Hepatocyte (in vitro differentiated cells): ENCODE results near the gene LDB3. TPM values are rescaled to one million over a fixed set of nuclear protein-coding genes. Genes with fewer than 3 reads are reported as not detected.

Experiments used
- DNase-seq: peaks from one replicate; pipeline ENCODE4 v3.0.0-alpha.2; 2016; ENCODE audit warnings: low spot score
- H2AFZ ChIP-seq: fragments of 200-600 bp; sonication (generic); 2 replicates; pipeline ENCODE4 v1.6.0; 2016; ENCODE audit warnings: antibody characterized with exemption, mild to moderate bottlenecking
- H3K27ac ChIP-seq: fragments of 200-600 bp; sonication (generic); 2 replicates; pipeline ENCODE4 v1.5.1; 2016; ENCODE audit warnings: mild to moderate bottlenecking
- H3K27me3 ChIP-seq: fragments of 200-600 bp; sonication (generic); 2 replicates; pipeline ENCODE4 v1.6.1; 2016
- H3K36me3 ChIP-seq: fragments of 200-600 bp; sonication (generic); replicated peaks from 2 replicates; pipeline ENCODE4 v1.5.1; 2016; ENCODE audit warnings: low read depth; ENCODE audit not compliant: insufficient read depth
- H3K4me1 ChIP-seq: fragments of 200-600 bp; sonication (generic); 2 replicates; pipeline ENCODE4 v1.5.1; 2016; ENCODE audit warnings: mild to moderate bottlenecking, moderate library complexity; ENCODE audit not compliant: insufficient read depth
- H3K4me2 ChIP-seq: fragments of 200-600 bp; sonication (generic); 2 replicates; pipeline ENCODE4 v1.6.0; 2016
- H3K4me3 ChIP-seq: fragments of 200-600 bp; sonication (generic); 2 replicates; pipeline ENCODE4 v1.5.1; 2016; ENCODE audit warnings: mild to moderate bottlenecking
- H3K79me2 ChIP-seq: fragments of 200-600 bp; sonication (generic); 2 replicates; pipeline ENCODE4 v1.6.0; 2017; ENCODE audit warnings: mild to moderate bottlenecking
- H3K9me2 ChIP-seq: fragments of 200-600 bp; sonication (generic); replicated peaks from 2 replicates; pipeline ENCODE4 v1.6.0; 2017; ENCODE audit warnings: mild to moderate bottlenecking; ENCODE audit not compliant: insufficient read depth
- H3K9me3 ChIP-seq: fragments of 200-600 bp; sonication (generic); 2 replicates; pipeline ENCODE4 v1.5.1; 2016; ENCODE audit warnings: low read depth, mild to moderate bottlenecking
- H4K20me1 ChIP-seq: fragments of 200-600 bp; sonication (generic); 2 replicates; pipeline ENCODE4 v1.6.0; 2016; ENCODE audit warnings: mild to moderate bottlenecking; ENCODE audit not compliant: insufficient read depth, poor library complexity, severe bottlenecking
- CTCF ChIP-seq: fragments of 200-600 bp; sonication (generic); IDR thresholded peaks from 2 replicates; pipeline ENCODE4 v1.5.1; 2016; ENCODE audit warnings: antibody characterized with exemption, mild to moderate bottlenecking; ENCODE audit not compliant: poor library complexity
- EZH2 ChIP-seq: fragments of 200-600 bp; sonication (generic); IDR thresholded peaks from 2 replicates; pipeline ENCODE4 v1.6.1; 2016; ENCODE audit warnings: antibody characterized with exemption, mild to moderate bottlenecking, borderline replicate concordance
- EZH2phosphoT487 ChIP-seq: fragments of 200-600 bp; sonication (generic); IDR thresholded peaks from one replicate; pipeline ENCODE4 v1.6.1; 2018; ENCODE audit warnings: antibody characterized with exemption, mild to moderate bottlenecking, low read depth, moderate library complexity; ENCODE audit not compliant: unreplicated experiment, severe bottlenecking
- WGBS: methylation state at CpG from one replicate; pipeline ENCODE4 v1.1.6; 2016; ENCODE audit warnings: low lambda C conversion rate; ENCODE audit errors: missing lambda C conversion rate; 5-methylcytosine and 5-hydroxymethylcytosine counted together
- polyA plus RNA-seq: library from polyadenylated mRNA; unstranded; fragments of >200 nt; fragmentation: Nextera tagmentation; extraction: Ambion mirVana; gene quantifications from 2 replicates; pipeline ENCODE4 v1.2.1, GENCODE V29; 2016
- total RNA-seq: library from RNA; depleted of rRNA; stranded (reverse); fragments of >200 nt; gene quantifications from 2 replicates; pipeline ENCODE4 v1.2.3, GENCODE V29; 2014

LDB3 gene
- total and polyA plus RNA-seq, 2 experiments from 2014 or later: 0.31 TPM; not detected in 1

DNA sequence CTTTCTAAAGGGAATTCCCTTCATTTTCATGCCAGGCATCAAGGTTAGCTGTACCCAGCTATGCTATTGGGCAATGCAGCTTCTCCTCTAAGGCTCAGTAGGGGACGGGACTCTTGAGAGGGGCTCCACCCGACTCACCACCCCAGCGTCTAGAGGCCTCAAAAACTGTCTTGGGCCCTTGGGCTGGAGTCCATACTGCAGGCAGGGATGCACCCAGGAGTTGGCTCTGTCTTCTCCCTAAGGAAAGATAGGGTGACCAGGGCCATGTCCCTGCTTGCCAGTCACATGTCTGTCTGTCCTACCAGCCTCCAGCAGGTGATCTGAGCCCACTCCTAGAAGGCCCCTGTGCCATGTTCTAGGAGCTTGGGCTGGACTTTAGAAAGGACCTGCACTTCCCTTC lies 12.7 kb upstream of the LDB3 start:
- TF ChIP-seq CTCF: no peak
- TF ChIP-seq EZH2: no peak
- no peak for TF ChIP-seq EZH2phosphoT487
- 86% methylated on average over 3 of the region's 3 CpGs for WGBS
- DNase-seq: no peak

DNA sequence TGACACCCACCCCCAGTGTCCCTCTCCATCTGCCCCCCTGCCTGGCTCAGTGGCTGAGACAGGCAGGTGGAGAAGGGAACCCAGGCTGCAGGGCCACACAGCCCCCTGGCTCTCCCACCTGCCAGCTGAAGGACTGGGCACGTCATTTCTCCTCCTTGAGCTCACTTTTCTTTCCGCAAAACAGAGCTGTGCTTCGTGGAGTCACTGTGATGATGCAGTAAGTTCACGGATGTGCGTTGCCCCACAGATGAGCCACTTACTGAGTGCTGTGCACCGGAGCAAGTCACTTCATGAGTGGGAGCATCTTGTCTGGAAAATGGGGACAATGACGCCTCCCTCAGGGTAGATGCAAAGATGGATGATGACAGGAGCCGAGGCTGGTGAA lies 11.3 kb upstream of the LDB3 start:
- H3K27me3 ChIP-seq: no peaks in the 10 kb centered on the region
- WGBS: 94% methylated on average over 8 of the region's 8 CpGs
- no peak overlapping the region for H2AFZ ChIP-seq
- no peak for TF ChIP-seq CTCF
- TF ChIP-seq EZH2: no peak
- TF ChIP-seq EZH2phosphoT487: no peak
- H3K36me3 ChIP-seq: no peaks in the 10 kb centered on the region
- no peaks in the 10 kb centered on the region for H3K79me2 ChIP-seq
- H3K27ac ChIP-seq: no peak overlapping the region
- DNase-seq: no peak
- H3K9me2 ChIP-seq: no peaks in the 10 kb centered on the region
- H3K4me1 ChIP-seq: no peaks in the 10 kb centered on the region
- H3K4me3 ChIP-seq: no peak overlapping the region
- H3K4me2 ChIP-seq: no peak overlapping the region
- H4K20me1 ChIP-seq: no peaks in the 10 kb centered on the region
- H3K9me3 ChIP-seq: no peaks in the 10 kb centered on the region

More for the DNA sequence above, 12.7 kb upstream of the LDB3 start:
- H4K20me1 ChIP-seq: no peaks in the 10 kb centered on the region
- no peak overlapping the region for H3K4me3 ChIP-seq
- H2AFZ ChIP-seq: no peak overlapping the region
- H3K4me2 ChIP-seq: no peak overlapping the region
- H3K27me3 ChIP-seq: no peaks in the 10 kb centered on the region
- H3K27ac ChIP-seq: no peak overlapping the region
- no peaks in the 10 kb centered on the region for H3K36me3 ChIP-seq
- H3K9me3 ChIP-seq: no peaks in the 10 kb centered on the region
- no peaks in the 10 kb centered on the region for H3K79me2 ChIP-seq
- H3K4me1 ChIP-seq: no peaks in the 10 kb centered on the region
- H3K9me2 ChIP-seq: no peaks in the 10 kb centered on the region

- Histone ChIP-seq H2AFZ (no peak overlapping the region), H3K36me3 (no peaks in the 10 kb centered on the region), H4K20me1 (no peaks in the 10 kb centered on the region), H3K4me2 (no peak overlapping the region), H3K9me3 (no peaks in the 10 kb centered on the region), H3K4me3 (no peak overlapping the region), H3K4me1 (no peaks in the 10 kb centered on the region), H3K27ac (no peak overlapping the region), H3K9me2 (no peaks in the 10 kb centered on the region), H3K79me2 (no peaks in the 10 kb centered on the region), H3K27me3 (no peaks in the 10 kb centered on the region)
- DNase-seq: no peak
- WGBS: 82% methylated on average over 19 of the region's 19 CpGs
- no peak for TF ChIP-seq EZH2
- no peak for TF ChIP-seq EZH2phosphoT487
- TF ChIP-seq CTCF: no peak
Observed at GRCh38 chr10:86657396-86658011, 10.8 kb upstream of the LDB3 start.
